ENCODE results near the gene KLC1. TPM values are rescaled to one million over a fixed set of nuclear protein-coding genes. Genes with fewer than 3 reads are reported as not detected.

The KLC1 gene
- total and polyA plus RNA-seq, 8 donors, result 56.5 to 522 (median 123) TPM

DNA sequence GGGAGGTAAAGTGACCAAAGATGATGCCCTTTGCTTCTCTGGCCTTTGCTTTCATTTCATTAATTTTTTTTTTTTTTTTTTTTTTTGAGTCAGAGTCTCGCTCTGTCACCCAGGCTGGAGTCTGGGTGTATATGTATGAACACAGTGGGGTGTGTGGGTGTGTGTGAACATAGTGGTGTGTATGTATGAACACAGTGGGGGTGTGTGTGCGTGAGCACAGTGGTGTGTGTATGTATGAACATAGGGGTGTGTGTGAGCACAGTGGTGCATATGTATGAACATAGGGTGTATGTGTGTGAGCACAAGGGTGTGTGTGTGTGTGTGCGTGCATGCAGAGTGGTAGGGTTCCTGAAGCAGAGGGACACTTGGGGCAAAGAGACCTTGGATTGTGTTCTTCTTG, 9.6 kb downstream of the KLC1 start:
- Histone ChIP-seq H3K27ac (no peak overlapping the region), H3K4me1 (peaks cover 19 to 94% (median 58%) of the 10 kb centered on the region in 4 donors)

GRCh38 chr14:103641161-103641560, 12.2 kb downstream of the KLC1 start:
- DNase-seq, result no peak
- Histone ChIP-seq H3K4me1 (peaks cover 5 to 92% (median 52%) of the 10 kb centered on the region in 4 donors), H3K27me3 (no peaks in the 10 kb centered on the region), H3K9me3 (no peaks in the 10 kb centered on the region), H3K27ac (no peak overlapping the region), H3K36me3 (peaks cover 0 to 14% (median 5%) of the 10 kb centered on the region in 4 donors), H3K4me3 (no peak overlapping the region)
- TF ChIP-seq POLR2AphosphoS5 (IDR thresholded peaks at IDR 0.05) (no peak), EP300 (IDR thresholded peaks at IDR 0.05) (no peak), POLR2A (IDR thresholded peaks at IDR 0.05) (no peak)
- TF ChIP-seq, protein P1, sequence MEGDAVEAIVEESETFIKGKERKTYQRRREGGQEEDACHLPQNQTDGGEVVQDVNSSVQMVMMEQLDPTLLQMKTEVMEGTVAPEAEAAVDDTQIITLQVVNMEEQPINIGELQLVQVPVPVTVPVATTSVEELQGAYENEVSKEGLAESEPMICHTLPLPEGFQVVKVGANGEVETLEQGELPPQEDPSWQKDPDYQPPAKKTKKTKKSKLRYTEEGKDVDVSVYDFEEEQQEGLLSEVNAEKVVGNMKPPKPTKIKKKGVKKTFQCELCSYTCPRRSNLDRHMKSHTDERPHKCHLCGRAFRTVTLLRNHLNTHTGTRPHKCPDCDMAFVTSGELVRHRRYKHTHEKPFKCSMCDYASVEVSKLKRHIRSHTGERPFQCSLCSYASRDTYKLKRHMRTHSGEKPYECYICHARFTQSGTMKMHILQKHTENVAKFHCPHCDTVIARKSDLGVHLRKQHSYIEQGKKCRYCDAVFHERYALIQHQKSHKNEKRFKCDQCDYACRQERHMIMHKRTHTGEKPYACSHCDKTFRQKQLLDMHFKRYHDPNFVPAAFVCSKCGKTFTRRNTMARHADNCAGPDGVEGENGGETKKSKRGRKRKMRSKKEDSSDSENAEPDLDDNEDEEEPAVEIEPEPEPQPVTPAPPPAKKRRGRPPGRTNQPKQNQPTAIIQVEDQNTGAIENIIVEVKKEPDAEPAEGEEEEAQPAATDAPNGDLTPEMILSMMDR (IDR thresholded peaks at IDR 0.05), result no peak
- WGBS, 5 donors, result 83 to 92% (median 90%) methylated on average over 4 of the region's 4 CpGs
- intact Hi-C loops (cut with DNase I; ENCODE audit: low total_unique reads), result no loop called here

More for the DNA sequence above, 9.6 kb downstream of the KLC1 start:
- intact Hi-C loops (cut with DNase I; ENCODE audit: low total_unique reads), result no loop called here
- H3K4me3 ChIP-seq, result no peak overlapping the region
- H3K9me3 ChIP-seq, result no peaks in the 10 kb centered on the region
- no peak for DNase-seq
- WGBS, 5 donors, result 75 to 92% (median 86%) methylated on average over 3 of the region's 3 CpGs
- H3K27me3 ChIP-seq, result no peaks in the 10 kb centered on the region
- TF ChIP-seq, protein P1 (IDR thresholded peaks at IDR 0.05), result no peak
- no peak for TF ChIP-seq POLR2A (IDR thresholded peaks at IDR 0.05)
- TF ChIP-seq POLR2AphosphoS5 (IDR thresholded peaks at IDR 0.05), result no peak
- TF ChIP-seq EP300 (IDR thresholded peaks at IDR 0.05), result no peak
- H3K36me3 ChIP-seq, result peaks cover 0 to 15% (median 5%) of the 10 kb centered on the region in 4 donors

DNA sequence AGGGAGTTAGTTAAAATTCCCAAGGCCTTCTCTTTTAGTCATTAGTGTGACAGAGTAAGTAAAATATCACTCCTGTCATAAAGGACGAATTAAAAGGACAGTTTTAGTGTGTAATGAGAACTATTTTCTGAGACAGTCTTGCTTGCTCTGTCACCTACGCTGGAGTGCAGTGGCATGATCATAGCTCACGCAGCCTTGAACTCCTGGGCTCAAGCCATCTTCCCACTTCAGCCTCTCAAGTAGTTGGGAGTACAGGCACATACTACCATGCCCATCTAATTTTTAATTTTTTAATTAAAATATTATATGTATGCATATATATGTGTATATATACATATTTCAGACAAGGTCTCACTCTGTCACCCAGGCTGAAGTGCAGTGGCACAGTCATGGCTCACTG, 17.2 kb downstream of the KLC1 start:
- 77 to 95% (median 88%) methylated on average over 3 of the region's 3 CpGs for WGBS, 5 donors
- H3K9me3 ChIP-seq, result no peaks in the 10 kb centered on the region
- H3K4me3 ChIP-seq, result no peak overlapping the region
- peaks cover 0 to 15% (median 7%) of the 10 kb centered on the region in 4 donors for H3K36me3 ChIP-seq
- no peak overlapping the region for H3K27ac ChIP-seq
- H3K4me1 ChIP-seq, result peaks cover 0 to 60% (median 33%) of the 10 kb centered on the region in 4 donors
- DNase-seq, result no peak
- TF ChIP-seq EP300 (IDR thresholded peaks at IDR 0.05) (no peak), POLR2A (IDR thresholded peaks at IDR 0.05) (no peak), POLR2AphosphoS5 (IDR thresholded peaks at IDR 0.05) (no peak)
- TF ChIP-seq, protein P1 (IDR thresholded peaks at IDR 0.05), result no peak
- intact Hi-C loops (cut with DNase I; ENCODE audit: low total_unique reads), result no loop called here
- H3K27me3 ChIP-seq, result no peaks in the 10 kb centered on the region

GRCh38 chr14:103649001-103649400, 20.0 kb downstream of the KLC1 start:
- Histone ChIP-seq H3K4me1 (peaks cover 18 to 65% (median 41%) of the 10 kb centered on the region in 4 donors), H3K9me3 (no peaks in the 10 kb centered on the region), H3K4me3 (no peak overlapping the region), H3K27me3 (no peaks in the 10 kb centered on the region), H3K27ac (no peak overlapping the region), H3K36me3 (peaks cover 0 to 24% (median 7%) of the 10 kb centered on the region in 4 donors)
- no peak for DNase-seq
- WGBS, 5 donors, result 98 to 100% (median 99%) methylated on average over 3 of the region's 3 CpGs
- intact Hi-C loops (cut with DNase I; ENCODE audit: low total_unique reads), result no loop called here
- TF ChIP-seq POLR2A (IDR thresholded peaks at IDR 0.05), result no peak
- TF ChIP-seq POLR2AphosphoS5 (IDR thresholded peaks at IDR 0.05), result no peak
- TF ChIP-seq EP300 (IDR thresholded peaks at IDR 0.05), result no peak
- TF ChIP-seq, protein P1 (IDR thresholded peaks at IDR 0.05), result no peak
